NCI-H446 (cell line): ENCODE results near the gene CNTRL.
"Not testable (repeated sequence)": the region's sequence is repeated elsewhere in the genome, so short reads cannot be mapped to it uniquely, and the experiment has no call there.

ENCODE experiments used
- DNase-seq, 2 experiments: peaks; one replicate each; lab custom pipeline; 2025; lab: John Stamatoyannopoulos, UW

The CNTRL gene, protein sequence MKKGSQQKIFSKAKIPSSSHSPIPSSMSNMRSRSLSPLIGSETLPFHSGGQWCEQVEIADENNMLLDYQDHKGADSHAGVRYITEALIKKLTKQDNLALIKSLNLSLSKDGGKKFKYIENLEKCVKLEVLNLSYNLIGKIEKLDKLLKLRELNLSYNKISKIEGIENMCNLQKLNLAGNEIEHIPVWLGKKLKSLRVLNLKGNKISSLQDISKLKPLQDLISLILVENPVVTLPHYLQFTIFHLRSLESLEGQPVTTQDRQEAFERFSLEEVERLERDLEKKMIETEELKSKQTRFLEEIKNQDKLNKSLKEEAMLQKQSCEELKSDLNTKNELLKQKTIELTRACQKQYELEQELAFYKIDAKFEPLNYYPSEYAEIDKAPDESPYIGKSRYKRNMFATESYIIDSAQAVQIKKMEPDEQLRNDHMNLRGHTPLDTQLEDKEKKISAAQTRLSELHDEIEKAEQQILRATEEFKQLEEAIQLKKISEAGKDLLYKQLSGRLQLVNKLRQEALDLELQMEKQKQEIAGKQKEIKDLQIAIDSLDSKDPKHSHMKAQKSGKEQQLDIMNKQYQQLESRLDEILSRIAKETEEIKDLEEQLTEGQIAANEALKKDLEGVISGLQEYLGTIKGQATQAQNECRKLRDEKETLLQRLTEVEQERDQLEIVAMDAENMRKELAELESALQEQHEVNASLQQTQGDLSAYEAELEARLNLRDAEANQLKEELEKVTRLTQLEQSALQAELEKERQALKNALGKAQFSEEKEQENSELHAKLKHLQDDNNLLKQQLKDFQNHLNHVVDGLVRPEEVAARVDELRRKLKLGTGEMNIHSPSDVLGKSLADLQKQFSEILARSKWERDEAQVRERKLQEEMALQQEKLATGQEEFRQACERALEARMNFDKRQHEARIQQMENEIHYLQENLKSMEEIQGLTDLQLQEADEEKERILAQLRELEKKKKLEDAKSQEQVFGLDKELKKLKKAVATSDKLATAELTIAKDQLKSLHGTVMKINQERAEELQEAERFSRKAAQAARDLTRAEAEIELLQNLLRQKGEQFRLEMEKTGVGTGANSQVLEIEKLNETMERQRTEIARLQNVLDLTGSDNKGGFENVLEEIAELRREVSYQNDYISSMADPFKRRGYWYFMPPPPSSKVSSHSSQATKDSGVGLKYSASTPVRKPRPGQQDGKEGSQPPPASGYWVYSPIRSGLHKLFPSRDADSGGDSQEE (N-terminal part only)

DNA sequence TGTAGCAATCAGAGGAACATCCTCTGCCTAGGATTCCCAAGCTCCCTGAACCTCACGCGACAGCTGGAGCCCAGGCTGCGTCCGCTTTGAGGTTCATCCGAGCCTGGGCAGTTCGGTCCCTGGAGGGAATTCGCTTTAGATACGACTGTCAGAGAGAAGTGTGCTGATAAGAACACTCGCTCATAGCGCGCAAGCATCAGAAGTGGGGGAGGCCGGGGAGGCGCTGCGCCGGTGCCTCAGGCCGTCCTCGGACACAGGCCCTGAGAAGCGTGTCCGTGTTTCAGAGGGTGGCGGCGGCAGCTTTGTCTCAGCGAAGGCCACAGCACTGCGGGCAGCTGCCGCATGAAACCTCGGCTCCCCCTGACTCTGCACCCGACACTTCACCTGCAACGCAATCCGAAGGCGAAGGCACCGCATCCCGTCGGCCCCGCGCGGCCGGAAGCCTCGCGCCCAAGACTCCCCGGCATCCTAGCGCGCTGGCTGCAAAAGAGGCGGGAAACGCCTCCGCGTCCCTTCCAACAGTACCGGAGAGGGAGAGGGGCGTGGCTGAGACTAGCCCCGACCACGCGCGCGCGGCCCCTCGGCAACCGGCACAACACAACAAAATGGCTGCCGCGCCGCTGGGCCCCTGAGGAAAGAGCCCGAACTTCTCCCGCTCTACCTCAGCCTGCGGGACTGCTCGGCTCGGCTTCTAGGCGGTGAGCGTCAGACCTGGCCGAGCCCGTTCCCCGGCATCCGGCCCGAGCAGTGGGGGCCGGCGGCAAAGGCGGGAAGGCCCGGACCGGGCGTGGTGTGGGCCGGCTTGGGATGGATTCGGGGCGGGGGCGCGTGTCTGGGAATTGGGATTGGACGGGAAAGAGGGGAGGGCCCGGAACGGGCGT, at the start of gene CNTRL:
CNTRL (plus strand) TSS at position 586 of the 881 bp plus-strand sequence. CDS start 13,372 bp downstream, outside the sequence.
- peak; percentile 83 to 87 for DNase-seq

DNA sequence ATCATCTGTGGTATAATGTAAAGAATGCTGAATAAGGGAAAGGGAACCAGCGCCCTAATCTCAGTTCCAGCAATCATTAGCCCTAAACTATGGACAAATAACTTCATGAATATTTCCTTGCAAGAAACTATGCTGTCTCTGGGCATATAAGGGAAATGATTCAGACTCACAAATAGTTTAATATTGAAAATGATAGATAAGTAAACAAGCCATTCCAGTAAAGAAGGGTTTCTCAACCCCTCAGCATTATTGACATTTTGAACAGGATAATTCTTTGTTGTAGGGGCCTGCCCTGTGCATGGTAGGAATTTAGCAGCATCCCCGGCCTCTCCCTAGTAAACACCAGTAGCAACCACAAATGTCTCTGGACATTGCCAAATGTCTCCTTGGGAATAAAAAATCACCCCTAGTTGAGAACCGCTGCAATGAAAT, 48.5 kb upstream of the CNTRL start:
- no peak for DNase-seq

DNA sequence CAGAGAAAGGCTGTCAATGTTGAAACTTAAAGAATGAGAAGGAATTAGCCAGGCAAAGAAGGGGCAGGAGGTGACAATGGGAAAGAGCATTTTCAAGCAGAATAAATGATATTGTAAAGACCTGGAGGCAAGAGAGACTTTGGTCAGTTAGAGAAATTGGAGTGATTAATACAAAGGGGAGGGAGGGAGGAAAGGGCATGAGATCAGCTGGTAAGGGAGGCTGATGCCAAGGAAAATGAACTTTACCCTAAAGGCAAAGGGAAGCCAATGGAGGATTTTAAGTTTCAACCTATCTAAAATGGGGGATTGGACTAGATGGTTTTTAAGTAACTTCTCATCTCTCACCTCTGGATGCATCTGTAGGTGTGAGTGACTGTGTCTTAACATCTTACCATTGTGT, 48.0 kb upstream of the CNTRL start:
- no peak for DNase-seq

DNA sequence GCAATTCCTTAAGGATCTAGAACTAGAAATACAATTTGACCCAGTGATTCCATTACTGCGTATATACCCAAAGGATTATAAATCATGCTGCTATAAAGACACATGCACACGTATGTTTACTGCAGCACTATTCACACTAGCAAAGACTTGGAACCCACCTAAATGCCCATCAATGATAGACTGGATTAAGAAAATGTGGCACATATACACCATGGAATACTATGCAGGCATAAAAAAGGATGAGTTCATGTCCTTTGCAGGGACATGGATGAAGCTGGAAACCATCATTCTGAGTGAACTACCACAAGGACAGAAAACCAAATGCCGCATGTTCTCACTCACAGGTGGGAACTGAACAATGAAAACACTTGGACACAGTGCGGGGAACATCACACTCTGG, 46.5 kb upstream of the CNTRL start:
- DNase-seq = not testable (repeated sequence)

DNA sequence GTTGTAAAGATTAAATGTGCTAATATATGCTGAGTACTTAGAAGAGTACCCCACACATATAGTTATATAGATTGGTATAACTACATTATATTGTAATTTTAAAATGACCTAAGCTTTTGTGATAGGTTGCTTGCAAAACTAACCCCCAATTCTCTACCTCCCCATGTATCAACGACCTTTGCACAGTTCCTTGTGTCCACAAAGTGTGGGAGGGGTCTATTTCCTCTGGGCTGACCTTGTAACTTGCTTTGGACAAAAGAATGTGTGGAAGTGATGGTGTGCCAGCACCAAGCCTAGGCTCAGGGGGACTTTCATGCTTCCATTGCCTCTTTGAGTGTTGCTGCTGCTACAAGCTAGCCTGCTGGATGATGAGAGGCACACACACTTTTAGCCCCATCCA, 45.3 kb upstream of the CNTRL start:
- no peak for DNase-seq

DNA sequence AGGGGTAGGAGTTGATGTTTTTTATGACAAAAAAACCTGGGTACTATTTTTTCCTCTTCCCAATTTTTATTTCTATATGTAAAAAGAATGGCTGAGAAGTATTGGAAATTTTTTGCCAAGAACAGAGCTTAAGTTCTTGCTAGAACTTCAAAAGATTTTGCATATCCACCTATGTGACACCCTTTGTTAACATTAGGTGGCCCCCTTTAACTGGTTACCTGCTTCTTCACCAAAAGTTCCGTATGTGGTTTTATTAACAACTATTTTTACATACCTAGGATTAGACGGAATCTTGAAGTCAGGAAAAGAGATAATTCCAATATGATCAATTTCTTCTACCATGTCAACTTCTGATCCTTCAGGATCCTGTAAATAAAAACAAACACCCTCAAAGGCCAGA, 40.2 kb upstream of the CNTRL start:
- DNase-seq = no peak

DNA sequence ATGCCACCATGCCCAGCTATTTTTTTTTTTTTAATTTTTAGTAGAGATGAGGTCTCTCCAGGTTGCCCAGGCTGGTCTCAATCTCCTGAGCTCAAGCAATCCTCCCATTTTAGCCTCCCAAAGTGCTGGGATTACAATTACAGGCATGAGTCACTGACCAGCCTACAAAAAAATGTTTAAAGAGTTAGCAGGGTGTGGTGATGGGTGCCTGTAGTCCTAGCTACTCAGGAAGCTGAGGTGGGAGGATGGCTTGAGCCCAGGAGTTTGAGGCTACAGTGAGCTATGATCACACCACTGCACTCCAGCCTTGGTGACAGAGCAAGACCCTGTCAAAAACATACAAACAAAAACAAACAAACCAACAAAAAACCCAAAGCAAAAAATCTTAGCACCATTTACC, 39.0 kb upstream of the CNTRL start:
- DNase-seq = not testable (repeated sequence)

DNA sequence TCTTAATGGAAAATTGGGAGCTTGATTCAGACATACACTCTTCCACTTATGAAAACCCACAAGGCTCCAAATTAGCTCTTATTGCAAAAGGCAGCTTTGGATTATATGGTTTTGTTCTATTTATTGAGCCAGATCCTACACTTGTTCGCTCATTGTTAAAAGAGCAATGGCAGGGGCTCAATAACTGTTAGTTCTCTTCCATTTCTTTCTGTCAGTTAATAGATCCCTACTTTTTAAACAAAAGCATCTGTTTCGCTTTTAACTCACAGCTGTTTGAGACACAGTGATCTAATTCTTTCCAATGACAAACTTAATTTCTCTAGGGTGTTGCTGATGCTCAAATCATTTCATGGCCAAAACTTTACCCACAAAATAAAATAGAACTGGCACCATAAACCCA, 36.4 kb upstream of the CNTRL start:
- no peak for DNase-seq

DNA sequence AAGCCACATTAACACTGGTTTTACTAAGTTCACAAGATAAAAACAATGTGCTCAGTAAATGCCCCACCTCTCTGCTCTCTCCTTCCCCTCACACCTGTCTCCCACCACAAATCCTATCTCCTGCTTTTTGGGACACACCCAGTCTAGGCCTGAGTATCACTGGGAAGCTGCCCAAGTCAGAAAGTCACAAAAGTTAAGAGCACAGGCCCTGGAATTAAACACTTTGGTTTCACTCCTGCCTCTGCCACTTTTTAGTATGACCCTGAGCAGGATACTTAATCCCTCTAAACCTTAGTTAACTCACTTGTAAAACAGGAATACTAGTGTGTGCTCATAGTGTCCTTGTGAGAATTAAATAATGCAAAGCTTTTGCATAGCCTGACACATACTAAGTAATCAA, 36.0 kb upstream of the CNTRL start:
- no peak for DNase-seq

DNA sequence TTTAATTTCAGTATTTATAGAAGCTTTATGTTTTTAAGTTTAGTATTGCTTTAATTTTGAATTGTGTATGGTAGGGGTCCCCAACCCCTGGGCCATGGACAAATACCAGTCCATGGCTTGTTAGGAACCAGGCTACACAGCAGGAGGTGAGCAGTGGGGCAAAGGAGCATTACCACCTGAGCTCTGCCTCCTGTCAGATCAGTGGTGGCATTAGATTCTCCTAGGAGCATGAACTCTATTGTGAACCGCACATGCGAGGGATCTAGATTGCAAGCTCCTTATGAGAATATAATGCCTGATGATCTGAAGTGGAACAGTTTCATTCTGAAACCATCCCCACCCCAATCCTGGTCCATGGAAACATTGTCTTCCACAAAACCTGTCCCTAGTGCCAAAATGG, 26.6 kb upstream of the CNTRL start:
- no peak for DNase-seq

DNA sequence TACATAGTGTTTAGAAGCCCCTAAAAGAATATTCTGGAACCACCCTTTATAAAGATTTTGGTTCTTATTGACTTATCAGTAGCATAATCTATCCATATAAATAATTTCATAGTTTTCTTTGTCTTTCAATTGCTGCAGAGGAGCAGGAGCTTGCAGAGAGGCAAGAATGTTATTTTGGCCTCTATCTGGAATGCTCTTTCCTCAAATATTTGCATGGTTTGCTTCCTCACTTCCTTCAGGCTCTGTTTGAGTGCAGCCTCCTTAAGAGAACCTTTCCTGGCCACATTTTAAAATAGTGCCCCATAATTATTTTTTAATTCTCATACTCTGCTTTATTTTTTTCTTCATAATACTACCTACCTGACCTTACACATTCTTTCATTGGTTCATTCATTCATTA, 26.1 kb upstream of the CNTRL start:
- DNase-seq = no peak

DNA sequence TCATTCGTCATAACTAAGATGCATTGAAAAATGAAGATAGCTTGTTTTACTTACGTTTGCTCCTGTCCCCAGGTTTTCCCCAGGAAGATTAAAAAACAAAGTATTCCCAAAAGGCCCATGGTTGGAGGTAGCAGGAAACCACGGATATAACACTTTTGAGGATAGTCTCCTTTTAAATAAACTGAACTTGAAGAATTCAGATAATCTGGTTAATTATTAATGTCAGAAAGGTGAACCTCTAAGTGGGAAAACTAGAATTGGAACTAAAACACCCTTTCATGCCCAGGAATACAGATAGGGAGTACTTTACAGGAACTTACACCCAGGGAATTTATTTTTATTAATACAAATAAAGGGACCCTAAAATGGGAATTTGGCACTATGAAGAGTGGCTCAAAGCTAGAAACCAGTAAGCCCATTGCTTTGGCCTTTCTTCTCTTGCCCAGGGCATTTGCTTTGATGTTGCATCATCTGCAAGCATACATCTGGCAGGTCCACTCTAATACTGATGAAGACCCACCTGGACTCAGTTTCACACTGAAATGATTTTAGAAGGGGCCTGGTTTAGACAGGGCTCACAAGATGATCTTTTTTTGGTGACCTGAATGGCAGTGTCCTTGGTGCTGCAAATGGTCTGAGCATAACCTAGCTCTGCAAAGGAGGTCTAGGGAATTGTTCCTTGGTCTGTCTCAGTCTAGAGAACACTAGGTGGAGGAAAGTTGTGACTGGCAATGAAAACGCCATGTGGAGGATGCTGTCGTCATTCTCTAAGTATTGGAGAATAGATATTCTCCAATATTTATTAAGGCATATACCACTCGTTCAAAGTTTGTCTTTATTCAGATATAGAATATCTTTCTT, 24.4 kb upstream of the CNTRL start, which contains the start of gene C5:
C5 (minus strand) TSS at position 148 of the 861 bp plus-strand sequence; CDS start at position 119, 29 bp downstream.
- DNase-seq = no peak

DNA sequence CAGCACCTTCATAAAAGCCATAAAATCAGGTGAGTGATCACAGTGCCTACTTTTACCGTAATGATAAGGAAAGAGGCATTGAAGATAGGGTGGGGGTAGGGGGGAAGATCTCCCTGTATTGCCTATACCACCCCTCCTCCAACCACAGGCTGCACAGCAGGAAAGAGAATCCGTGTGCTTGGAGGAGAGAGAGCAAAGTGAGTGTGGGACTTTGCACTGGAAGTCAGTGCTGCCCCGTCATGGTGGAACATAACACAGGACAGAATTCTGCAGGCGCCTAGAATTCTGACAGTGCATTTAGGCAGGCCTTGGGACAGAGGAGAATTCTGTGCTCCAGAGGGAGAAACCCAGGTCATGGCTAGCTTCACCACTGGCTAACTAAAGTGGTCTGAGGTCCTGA, 21.2 kb upstream of the CNTRL start:
- DNase-seq = no peak

DNA sequence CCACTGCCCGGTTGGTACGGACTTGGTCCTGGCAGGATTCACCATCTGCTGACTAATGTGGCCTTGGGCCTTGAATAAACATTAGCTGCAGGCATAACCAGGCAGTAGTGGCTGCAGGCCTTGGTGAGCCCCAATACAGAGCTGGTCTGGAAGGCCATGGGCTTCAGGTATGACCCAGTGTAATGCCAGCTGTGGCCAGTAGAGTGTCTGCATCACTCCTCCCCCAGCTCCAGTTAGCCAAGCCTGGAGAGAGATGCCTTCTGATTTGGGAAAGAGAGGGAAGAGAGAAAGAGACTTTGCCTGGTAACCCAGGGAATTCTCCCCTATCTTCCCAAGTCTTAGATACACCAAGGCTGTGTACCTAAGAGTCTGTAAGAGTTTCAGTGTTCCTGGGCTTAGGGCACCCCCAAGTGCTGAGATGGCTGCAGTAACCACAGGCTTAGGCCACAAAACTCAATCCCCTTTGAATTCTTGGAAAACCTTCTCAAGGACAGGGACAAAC, 19.1 kb upstream of the CNTRL start:
- no peak for DNase-seq

DNA sequence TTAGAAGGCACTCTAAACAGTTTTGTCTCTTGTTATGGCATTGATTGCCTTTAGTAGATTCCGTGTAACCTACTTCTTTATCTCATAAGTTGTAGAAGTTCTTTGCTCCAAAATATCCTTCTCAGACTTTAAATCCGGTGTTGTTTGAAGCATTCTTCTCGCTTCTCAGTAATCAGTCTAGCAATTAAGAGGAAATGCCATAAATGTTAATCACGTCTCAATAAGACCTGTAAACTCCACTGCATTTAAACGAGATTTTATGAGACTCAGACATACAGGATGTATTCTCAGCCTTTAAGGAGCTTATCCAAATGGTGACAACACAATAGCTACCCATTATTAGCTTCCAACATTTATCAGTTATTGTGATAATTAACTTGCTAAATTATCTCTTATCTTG, 16.9 kb upstream of the CNTRL start:
- DNase-seq = no peak

DNA sequence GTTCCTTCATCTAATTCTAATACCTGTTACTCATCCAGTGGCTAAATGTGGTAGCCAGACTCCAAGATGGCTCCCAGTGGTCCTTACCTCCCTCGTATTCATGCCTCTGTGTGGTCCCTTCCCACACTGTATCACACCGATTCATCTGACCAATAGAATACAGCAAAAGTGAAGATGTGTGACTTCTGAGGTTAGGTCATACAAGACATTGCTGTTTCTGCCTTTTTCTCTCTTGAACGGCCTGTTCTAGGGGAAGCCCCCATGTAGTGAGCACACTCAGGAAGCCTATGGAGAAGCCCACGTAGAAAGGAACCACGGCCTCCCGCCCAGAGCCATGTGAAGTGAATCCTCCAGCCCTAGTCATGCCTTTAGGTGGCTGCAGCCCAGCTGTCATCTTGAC, 15.2 kb upstream of the CNTRL start:
- DNase-seq = no peak

DNA sequence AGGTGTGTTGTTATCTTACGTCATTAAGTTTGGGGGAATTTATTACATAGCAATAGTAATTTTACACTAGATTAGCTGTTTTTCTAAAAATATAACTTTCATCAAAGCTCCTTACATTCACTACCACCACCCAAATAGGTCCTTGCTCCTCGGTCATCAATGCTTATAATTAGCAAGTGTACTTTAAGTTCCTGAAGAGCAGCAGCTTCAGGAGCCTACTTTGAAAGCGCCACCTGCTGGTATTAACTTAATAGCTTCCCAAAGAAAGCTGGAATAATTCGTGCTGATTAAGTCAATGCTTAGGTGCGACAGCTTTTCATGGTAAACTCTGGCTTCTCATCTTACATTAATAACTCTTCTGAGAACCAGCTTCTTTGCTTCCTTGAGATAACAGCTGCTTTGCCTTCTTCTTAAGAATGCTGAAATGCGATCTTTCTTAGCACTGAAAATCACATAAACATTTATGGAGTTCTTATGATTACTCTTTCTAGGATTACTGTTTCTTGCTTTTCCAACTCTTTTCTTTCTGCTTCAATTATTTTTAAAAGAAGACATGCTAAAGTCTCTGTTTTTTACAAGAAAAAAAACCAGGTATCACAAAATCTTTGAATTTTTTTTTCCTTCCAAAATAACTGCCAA, 14.6 kb upstream of the CNTRL start:
- peak in 1 of 2 experiments; percentile 56 for DNase-seq

DNA sequence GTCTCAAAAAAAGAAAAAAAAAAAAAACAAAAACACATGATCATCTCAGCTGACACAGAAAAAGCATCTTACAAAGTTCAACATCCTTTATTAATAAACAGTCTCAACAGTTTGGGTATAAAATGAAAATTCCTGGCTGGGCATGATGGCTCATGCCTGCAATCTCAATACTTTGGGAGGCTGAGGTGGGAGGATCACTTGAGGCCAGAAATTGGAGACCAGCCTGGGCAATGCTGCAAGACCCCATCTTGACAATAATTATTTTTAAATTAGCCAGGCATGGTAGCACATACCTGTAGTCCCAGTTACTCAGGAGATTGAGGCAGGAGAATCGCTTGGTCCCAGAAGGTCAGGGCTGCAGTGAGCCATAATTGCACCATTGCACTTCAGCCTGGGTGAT, 7.9 kb upstream of the CNTRL start:
- no peak for DNase-seq

DNA sequence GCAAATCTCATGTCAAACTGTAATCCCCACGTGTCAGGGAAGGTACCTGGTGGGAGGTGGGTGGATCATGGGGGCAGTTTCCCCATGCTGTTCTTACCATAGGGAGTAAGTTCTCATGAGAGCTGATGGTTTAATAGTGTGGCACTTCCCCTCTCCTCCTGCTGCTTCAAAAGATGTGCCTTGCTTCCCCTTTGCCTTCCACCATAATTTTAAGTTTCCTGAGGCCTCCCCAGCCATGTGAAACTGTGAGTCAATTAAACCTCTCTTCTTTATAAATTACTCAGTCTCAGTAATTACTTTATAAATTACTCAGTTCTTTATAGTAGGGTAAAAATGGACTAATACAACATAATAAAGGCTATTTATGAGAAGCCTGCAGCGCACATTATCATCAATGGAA, 7.1 kb upstream of the CNTRL start:
- DNase-seq = no peak

DNA sequence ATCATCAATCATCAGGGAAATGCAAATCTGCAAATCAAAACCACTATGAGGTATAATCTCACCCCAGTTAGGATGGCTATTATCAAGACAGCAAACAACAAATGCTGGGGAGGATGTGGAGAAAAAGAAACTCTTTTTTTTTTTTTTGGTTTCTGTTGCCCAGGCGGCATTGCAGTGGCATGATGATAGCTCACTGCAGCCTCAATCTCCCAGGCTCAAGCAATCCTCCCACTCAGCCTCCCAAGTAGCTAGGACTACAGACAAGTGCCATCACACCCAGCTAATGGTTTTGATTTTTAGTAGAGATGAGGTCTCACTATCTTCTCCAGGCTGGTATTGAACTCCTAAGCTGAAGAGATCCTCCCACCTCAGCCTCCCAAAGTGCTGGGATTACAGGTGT, 5.4 kb upstream of the CNTRL start:
- no peak for DNase-seq
